H1 (cell line): Measurements from ENCODE around the gene POTEE. TPM values are rescaled to one million over a fixed set of nuclear protein-coding genes. Genes with fewer than 3 reads are reported as not detected.
"Not testable (repeated sequence)": the region's sequence is repeated elsewhere in the genome, so short reads cannot be mapped to it uniquely, and the experiment has no call there.

Experiments used
- CTCF ChIA-PET: fragments of 300-600 bp; sonication (Branson Sonifier 250); formaldehyde crosslinking; loops from one replicate; lab custom pipeline; 2021; ENCODE audit not compliant: partially characterized antibody; lab: Charles Lee
- POLR2A ChIA-PET: fragments of 300-600 bp; sonication (Branson Sonifier 250); formaldehyde crosslinking; loops from one replicate; lab custom pipeline; 2021; ENCODE audit warnings: inconsistent platforms; ENCODE audit not compliant: partially characterized antibody; lab: Charles Lee
- DNase-seq, 2 experiments: peaks; one replicate each; pipeline versions ENCODE4 v3.0.0 to v3.0.0-alpha.2; 2010 to 2022; ENCODE audit warnings: low spot score in 2 of 2, low read depth in 1 of 2, mixed read lengths in 1 of 2
- FAIRE-seq: peaks from 2 replicates; lab custom pipeline; 2011; peaks lifted over from hg19 to GRCh38; lab: Jason Lieb, UNC
- H2AFZ ChIP-seq: 2 replicates; pipeline ENCODE4 v1.8.1; 2012; ENCODE audit warnings: low read length, inconsistent platforms
- H2AK5ac ChIP-seq: 2 replicates; pipeline ENCODE4 v1.6.1; 2013; ENCODE audit warnings: low read depth, low read length
- H2BK120ac ChIP-seq: replicated peaks from 2 replicates; pipeline ENCODE3; 2013; ENCODE audit warnings: low read depth, low read length, inconsistent platforms
- H2BK12ac ChIP-seq: 2 replicates; pipeline ENCODE4 v1.6.1; 2013; ENCODE audit warnings: low read depth, low read length
- H2BK15ac ChIP-seq: 2 replicates; pipeline ENCODE4 v1.6.1; 2013; ENCODE audit warnings: low read length
- H2BK20ac ChIP-seq: 2 replicates; pipeline ENCODE4 v1.6.1; 2013; ENCODE audit warnings: low read length
- H2BK5ac ChIP-seq: 2 replicates; pipeline ENCODE4 v1.6.1; 2013; ENCODE audit warnings: low read depth, low read length
- H3K14ac ChIP-seq: 2 replicates; pipeline ENCODE4 v1.6.1; 2013; ENCODE audit warnings: inconsistent platforms; ENCODE audit not compliant: insufficient read length
- H3K18ac ChIP-seq: 2 replicates; pipeline ENCODE4 v1.6.1; 2013; ENCODE audit warnings: low read length; ENCODE audit errors: extremely low read depth
- H3K23ac ChIP-seq: 2 replicates; pipeline ENCODE4 v1.6.1; 2013; ENCODE audit warnings: inconsistent platforms; ENCODE audit not compliant: insufficient read length
- H3K23me2 ChIP-seq: 2 replicates; pipeline ENCODE4 v1.6.1; 2013; ENCODE audit warnings: low read depth, low read length
- H3K27ac ChIP-seq: 2 replicates; pipeline ENCODE4 v1.6.1; 2011; ENCODE audit warnings: low read depth, low read length, inconsistent platforms
- H3K27me3 ChIP-seq, 4 experiments: replicated peaks in 1 of 4; 1 replicate in 1 of 4; 2 replicates in 3 of 4; pipeline versions ENCODE4 v1.6.1 to v1.8.1; 2011 to 2013; ENCODE audit warnings: low read length in 3 of 4, mild to moderate bottlenecking in 3 of 4, inconsistent platforms in 2 of 4, mixed read lengths in 2 of 4, moderate library complexity in 1 of 4; ENCODE audit not compliant: control insufficient read depth in 3 of 4, insufficient read depth in 3 of 4; ENCODE audit errors: extremely low read depth in 1 of 4
- H3K36me3 ChIP-seq, 4 experiments: 2 replicates each; pipeline versions ENCODE4 v1.6.1 to v1.8.1; 2011 to 2013; ENCODE audit warnings: mild to moderate bottlenecking in 4 of 4, low read length in 3 of 4, moderate library complexity in 2 of 4, control low read depth in 1 of 4, inconsistent platforms in 1 of 4; ENCODE audit not compliant: insufficient read depth in 4 of 4, control insufficient read depth in 2 of 4
- H3K4ac ChIP-seq: replicated peaks from 2 replicates; pipeline ENCODE3; 2013; ENCODE audit warnings: low read length, low read depth, mixed read lengths, inconsistent platforms; ENCODE audit not compliant: insufficient read length
- H3K4me1 ChIP-seq, 4 experiments: replicated peaks in 1 of 4; 1 replicate in 1 of 4; 2 replicates in 3 of 4; pipeline versions ENCODE4 v1.6.1 to v1.8.1; 2011 to 2013; ENCODE audit warnings: low read length in 3 of 4, inconsistent platforms in 2 of 4, mixed read lengths in 1 of 4; ENCODE audit not compliant: insufficient read depth in 4 of 4, control insufficient read depth in 3 of 4
- H3K4me2 ChIP-seq, 2 experiments: 2 replicates each; pipeline versions ENCODE4 v1.6.1 to v1.8.1; 2011 to 2013; ENCODE audit warnings: low read depth in 2 of 2, low read length in 2 of 2, control low read depth in 1 of 2, inconsistent platforms in 1 of 2, mild to moderate bottlenecking in 1 of 2; ENCODE audit not compliant: insufficient read depth in 1 of 2
- H3K4me3 ChIP-seq, 4 experiments: fragments of 200-600, 300-600 bp in 1 of 4; sonication (generic), shearing (Covaris generic), sonication (Bioruptor Twin) in 1 of 4; 2 replicates each; pipeline versions ENCODE4 v1.5.1 to v1.8.1; 2011 to 2016; ENCODE audit warnings: low read length in 4 of 4, low read depth in 3 of 4, control low read depth in 2 of 4, inconsistent platforms in 2 of 4, mild to moderate bottlenecking in 2 of 4, mixed read lengths in 1 of 4, moderate library complexity in 1 of 4; ENCODE audit not compliant: insufficient read depth in 2 of 4; ENCODE audit errors: extremely low read depth in 1 of 4
- H3K56ac ChIP-seq: replicated peaks from 2 replicates; pipeline ENCODE3; 2013; ENCODE audit warnings: low read depth, mild to moderate bottlenecking, mixed read lengths, low read length, inconsistent platforms; ENCODE audit not compliant: insufficient read length
- H3K79me1 ChIP-seq: 2 replicates; pipeline ENCODE4 v1.6.1; 2013; ENCODE audit warnings: low read depth, low read length, control low read depth
- H3K79me2 ChIP-seq, 2 experiments: 2 replicates each; pipeline versions ENCODE4 v1.6.1 to v1.8.1; 2012 to 2013; ENCODE audit warnings: low read length in 2 of 2, mild to moderate bottlenecking in 2 of 2, inconsistent platforms in 1 of 2; ENCODE audit not compliant: insufficient read depth in 2 of 2, control insufficient read depth in 1 of 2
- H3K9ac ChIP-seq, 4 experiments: replicated peaks in 1 of 4; 1 replicate in 1 of 4; 2 replicates in 3 of 4; pipeline versions ENCODE4 v1.6.1 to v1.8.1; 2011 to 2013; ENCODE audit warnings: low read depth in 3 of 4, low read length in 3 of 4, control low read depth in 2 of 4, mild to moderate bottlenecking in 2 of 4, moderate library complexity in 2 of 4, inconsistent platforms in 1 of 4; ENCODE audit errors: extremely low read depth in 1 of 4
- H3K9me3 ChIP-seq, 2 experiments: 2 replicates each; pipeline versions ENCODE4 v1.6.1 to v1.8.1; 2012 to 2013; ENCODE audit warnings: mild to moderate bottlenecking in 2 of 2, moderate library complexity in 2 of 2, control low read depth in 1 of 2, inconsistent platforms in 1 of 2, low read depth in 1 of 2, low read length in 1 of 2, mixed read lengths in 1 of 2; ENCODE audit not compliant: insufficient read depth in 2 of 2
- H4K20me1 ChIP-seq, 2 experiments: replicated peaks in 1 of 2; 2 replicates each; pipeline versions ENCODE3 to v1.8.1; 2011 to 2013; ENCODE audit warnings: inconsistent platforms in 2 of 2, low read length in 2 of 2, mild to moderate bottlenecking in 1 of 2; ENCODE audit not compliant: insufficient read depth in 2 of 2, control insufficient read depth in 1 of 2
- H4K5ac ChIP-seq: 2 replicates; pipeline ENCODE4 v1.6.1; 2013; ENCODE audit warnings: low read length, low read depth, mixed read lengths, inconsistent platforms; ENCODE audit not compliant: insufficient read length
- H4K8ac ChIP-seq: 2 replicates; pipeline ENCODE4 v1.8.0; 2013; ENCODE audit warnings: mild to moderate bottlenecking, moderate library complexity, low read length, inconsistent platforms; ENCODE audit not compliant: insufficient read depth; ENCODE audit errors: extremely low read depth
- H4K91ac ChIP-seq: replicated peaks from 2 replicates; pipeline ENCODE3; 2013; ENCODE audit warnings: low read length, mixed read lengths, inconsistent platforms; ENCODE audit not compliant: insufficient read length
- WGBS, 2 experiments: shearing (Covaris generic) in 1 of 2; methylation state at CpG; one replicate each; pipeline versions ENCODE4 v1.1.6 to v1.1.7; 2013 to 2015; ENCODE audit warnings: low lambda C conversion rate in 2 of 2, mixed read lengths in 2 of 2, inconsistent platforms in 1 of 2, low coverage in 1 of 2, missing lambda C conversion rate in 1 of 2; ENCODE audit not compliant: insufficient replicate concordance in 2 of 2, insufficient coverage in 1 of 2, insufficient read length in 1 of 2; ENCODE audit errors: extremely low coverage in 1 of 2, missing lambda C conversion rate in 1 of 2; 5-methylcytosine and 5-hydroxymethylcytosine counted together
- polyA plus RNA-seq, 7 experiments: library from polyadenylated mRNA; depleted of rRNA in 3 of 7; stranded (reverse) in 5 of 7; unstranded in 2 of 7; fragments of >200 nt in 5 of 7; fragments of 200-250 nt in 2 of 7; gene quantifications; 1 replicate in 5 of 7; 2 replicates in 1 of 7; 4 replicates in 1 of 7; pipeline versions ENCODE4 v1.2.1 to v1.2.3, GENCODE V29; 2011 to 2013; ENCODE audit warnings: missing spikeins in 2 of 7, mixed read lengths in 2 of 7
- total RNA-seq: library from RNA; stranded (reverse); fragmentation: NEBNext Ultra II Directional; extraction: Animal tissue kit (Norgen Biotek cat#: 25700); gene quantifications from 2 replicates; pipeline ENCODE4 v1.2.1, GENCODE V29; 2021

POTEE gene
- total and polyA plus RNA-seq, 2 of the 8 experiments (the other 6 are each of a cell fraction or from before 2014, with no cell fraction given): 0.30 to 0.41 TPM

DNA sequence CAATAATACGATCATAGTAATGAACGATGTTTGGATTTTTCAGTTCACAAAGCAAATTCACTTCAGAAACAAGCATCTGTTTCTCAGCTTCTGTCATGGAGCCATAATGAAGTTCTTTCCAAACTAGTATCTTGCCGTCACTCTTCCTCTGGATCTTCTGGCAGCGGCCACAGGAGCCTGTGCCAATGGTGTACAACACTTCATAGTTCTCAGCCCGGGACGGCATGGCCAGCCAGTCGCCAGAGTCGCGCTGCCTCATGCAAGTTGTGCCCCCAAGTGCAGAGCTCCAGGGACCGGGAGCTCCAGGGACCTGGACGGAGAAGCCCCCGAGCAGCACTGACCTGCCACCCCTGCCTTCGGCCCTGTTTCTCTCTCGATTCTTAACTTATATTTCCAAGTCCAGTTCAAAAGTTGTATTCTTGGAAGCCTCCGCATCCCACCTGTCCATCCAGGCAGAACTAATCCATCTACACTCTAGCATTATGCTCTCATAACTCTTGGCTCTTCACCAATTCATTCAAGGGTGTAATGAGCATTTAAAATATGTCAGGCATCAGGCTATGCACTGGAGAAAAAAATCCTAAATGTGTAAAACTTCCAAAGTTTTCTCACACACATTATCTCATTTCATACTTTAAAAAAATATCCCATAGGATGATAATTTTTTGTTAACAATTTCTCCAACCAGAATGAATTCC lies 30.5 kb upstream of the POTEE start:
- not testable (repeated sequence) for H2AK5ac ChIP-seq, DNase-seq, H3K9me3 ChIP-seq, H3K27me3 ChIP-seq, H3K79me1 ChIP-seq, H2BK20ac ChIP-seq, H3K27ac ChIP-seq, H3K4me1 ChIP-seq, H2BK5ac ChIP-seq, FAIRE-seq, H3K4me3 ChIP-seq, H2AFZ ChIP-seq, H4K5ac ChIP-seq, H4K20me1 ChIP-seq, H3K36me3 ChIP-seq, H4K91ac ChIP-seq, H3K56ac ChIP-seq, H3K18ac ChIP-seq, H4K8ac ChIP-seq, H3K23ac ChIP-seq, H3K4ac ChIP-seq, H3K79me2 ChIP-seq, H3K9ac ChIP-seq, H3K23me2 ChIP-seq, H2BK12ac ChIP-seq, H2BK120ac ChIP-seq, H3K4me2 ChIP-seq, H3K14ac ChIP-seq, H2BK15ac ChIP-seq
- CTCF ChIA-PET: interaction anchor here (1.4 kb wide), 1 partner anchor 30 kb away, joined by 3 read pairs; no protein-coding TSS in a partner anchor
- POLR2A ChIA-PET: interaction anchor here (0.8 kb wide), 1 partner anchor 16 kb away, joined by 3 read pairs; no protein-coding TSS in a partner anchor
- WGBS, 2 experiments: 90% methylated on average over 15 of the region's 15 CpGs; no CpG with 5 or more reads in 1 of the 2 experiments

DNA sequence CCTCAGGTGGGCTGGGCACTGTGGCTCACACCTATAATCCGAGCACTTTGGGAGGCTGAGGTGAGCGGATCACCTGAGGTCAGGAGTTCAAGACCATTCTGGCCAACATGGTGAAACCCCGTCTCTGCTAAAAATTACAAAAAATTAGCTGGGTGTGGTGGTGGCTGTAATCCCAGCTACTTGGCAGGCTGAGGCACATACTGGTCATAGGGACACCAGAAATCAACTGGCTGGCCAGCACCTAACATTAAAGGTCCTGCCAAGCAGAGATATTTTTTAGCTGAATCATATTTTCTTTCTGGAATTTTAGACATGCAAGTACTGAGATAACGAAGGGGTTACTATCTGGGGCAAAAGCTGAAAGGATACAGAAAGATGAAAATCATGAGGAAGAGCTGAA lies 27.9 kb upstream of the POTEE start:
- H3K27me3 ChIP-seq, H3K23ac ChIP-seq, H2AFZ ChIP-seq, H3K27ac ChIP-seq, H2AK5ac ChIP-seq, POLR2A ChIA-PET, H3K4me2 ChIP-seq, H3K9me3 ChIP-seq, H3K79me2 ChIP-seq, H4K5ac ChIP-seq, H4K91ac ChIP-seq, FAIRE-seq, H2BK5ac ChIP-seq, H3K23me2 ChIP-seq, H2BK120ac ChIP-seq, H3K4ac ChIP-seq, H4K20me1 ChIP-seq, H3K4me3 ChIP-seq, DNase-seq, H3K56ac ChIP-seq, H3K79me1 ChIP-seq, H2BK20ac ChIP-seq, H3K36me3 ChIP-seq, H3K14ac ChIP-seq, CTCF ChIA-PET, H3K9ac ChIP-seq, H3K18ac ChIP-seq, H2BK15ac ChIP-seq, H4K8ac ChIP-seq, H2BK12ac ChIP-seq, H3K4me1 ChIP-seq: not testable (repeated sequence)
- 97% methylated on average over 4 of the region's 4 CpGs; no CpG with 5 or more reads in 1 of the 2 experiments for WGBS, 2 experiments
